OCI-LY7 (cell line): ENCODE measurements around the gene SLC29A2.

Experiments
- CTCF ChIP-seq: fragments of 200-600 bp; sonication (generic); conservative IDR thresholded peaks from 2 replicates; pipeline ENCODE4 v1.5.1; 2014; ENCODE audit warnings: mild to moderate bottlenecking, antibody characterized with exemption, low read length, moderate library complexity, mixed read lengths
- EZH2phosphoT487 ChIP-seq: fragments of 200-600 bp; sonication (generic); IDR thresholded peaks from 2 replicates; pipeline ENCODE4 v1.6.1; 2018; ENCODE audit warnings: low read depth, borderline replicate concordance, mild to moderate bottlenecking, mixed run types, antibody characterized with exemption, low read length, moderate library complexity, mixed read lengths

DNA sequence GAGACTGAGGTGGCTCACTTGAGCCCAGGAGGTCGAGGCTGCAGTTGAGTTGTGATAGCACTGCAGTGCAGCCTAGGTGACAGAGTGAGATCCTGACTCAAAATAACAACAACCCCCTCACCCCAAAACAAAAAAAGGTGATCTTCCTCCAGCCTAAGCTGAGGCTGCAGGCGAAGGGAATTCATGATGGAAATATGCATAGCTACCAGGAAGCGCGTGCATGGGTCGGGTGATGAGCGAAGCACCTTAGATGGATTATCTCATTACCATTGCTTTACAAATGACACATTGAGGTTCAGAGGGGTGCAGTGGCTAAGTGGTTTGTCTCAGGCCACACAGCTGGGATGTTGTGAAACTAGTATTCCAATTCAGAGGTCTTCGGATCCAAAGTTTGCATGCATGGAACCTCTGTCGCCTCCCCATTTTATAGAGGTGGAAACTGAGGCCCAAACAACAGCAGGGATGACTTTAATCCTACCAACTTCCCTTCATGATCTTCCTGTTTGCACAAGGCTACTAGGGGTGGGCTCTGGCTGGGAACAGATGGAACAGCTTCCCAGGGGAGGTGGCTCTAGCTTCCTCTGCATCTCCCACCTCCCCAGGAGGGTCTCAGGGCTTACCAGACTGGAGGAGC lies 4.6 kb downstream of the SLC29A2 start:
- TF ChIP-seq CTCF, result no peak
- TF ChIP-seq EZH2phosphoT487, result no peak
